HG03196 (cell line): ENCODE data around the gene ARNT2.

Experiments used
- ATAC-seq: cut with Tn5 transposase; IDR thresholded peaks from one replicate; pipeline ENCODE4 v1.9.1; 2021; ENCODE audit not compliant: unreplicated experiment

Gene ARNT2

DNA sequence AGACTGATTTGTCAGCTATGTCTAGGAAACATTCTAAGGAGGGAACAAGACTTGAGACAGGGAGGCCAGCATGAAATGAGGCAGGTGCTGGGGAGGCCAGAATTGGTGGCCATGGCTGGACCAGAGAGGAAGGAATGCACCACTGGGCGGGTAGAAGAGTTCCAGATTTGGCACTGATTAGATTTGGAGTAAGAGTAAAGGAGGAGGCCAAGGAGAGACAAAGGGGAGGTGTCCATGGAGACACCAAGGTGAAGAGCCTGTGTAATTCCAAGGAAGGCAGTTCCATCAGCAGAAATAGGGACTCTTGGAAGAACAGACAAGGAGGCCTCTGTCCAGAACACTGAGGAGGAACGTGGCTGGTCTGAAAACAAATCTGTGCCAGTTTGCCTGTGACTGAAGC, 1.8 kb downstream of the ARNT2 start:
- no peak for ATAC-seq

GRCh38 chr15:80411788-80412288, 7.7 kb downstream of the ARNT2 start:
- ATAC-seq = no peak

GRCh38 chr15:80414546-80415357, 10.6 kb downstream of the ARNT2 start:
- no peak for ATAC-seq

DNA sequence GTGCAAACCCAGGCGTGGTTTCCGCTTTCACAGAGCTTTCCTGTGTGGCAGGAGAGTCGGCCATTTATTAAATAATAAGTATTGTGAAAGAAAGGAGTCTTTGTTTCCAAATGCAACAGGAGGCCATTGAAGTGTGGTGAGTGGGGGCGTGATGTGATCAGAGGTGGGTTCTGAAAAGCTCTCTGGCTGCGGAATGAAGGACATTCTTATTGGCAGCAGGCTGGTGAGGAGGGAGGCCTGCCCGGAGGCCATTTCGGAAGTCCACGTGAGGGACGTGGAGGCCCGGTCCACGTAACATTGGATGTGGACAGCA, 11.1 kb downstream of the ARNT2 start:
- ATAC-seq = no peak

DNA sequence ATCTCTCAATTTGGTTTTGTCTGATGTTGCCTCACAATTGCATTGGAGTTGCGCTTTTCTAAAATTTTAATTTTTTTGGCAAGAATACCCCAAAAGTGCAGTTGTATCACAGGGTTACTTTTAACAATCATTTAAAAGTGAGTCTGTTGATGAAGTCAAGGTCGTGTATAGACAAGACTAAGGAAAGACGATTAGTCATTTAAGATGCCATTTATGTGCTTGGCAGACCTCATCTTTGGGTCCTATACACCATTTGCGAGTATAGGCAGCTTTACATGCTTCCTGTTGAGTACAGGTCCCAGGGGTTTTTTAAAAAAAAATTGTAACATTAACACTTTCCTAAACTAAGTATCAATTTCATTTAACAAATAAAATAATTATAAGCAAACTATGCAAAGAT, 12.5 kb downstream of the ARNT2 start:
- no peak for ATAC-seq

DNA sequence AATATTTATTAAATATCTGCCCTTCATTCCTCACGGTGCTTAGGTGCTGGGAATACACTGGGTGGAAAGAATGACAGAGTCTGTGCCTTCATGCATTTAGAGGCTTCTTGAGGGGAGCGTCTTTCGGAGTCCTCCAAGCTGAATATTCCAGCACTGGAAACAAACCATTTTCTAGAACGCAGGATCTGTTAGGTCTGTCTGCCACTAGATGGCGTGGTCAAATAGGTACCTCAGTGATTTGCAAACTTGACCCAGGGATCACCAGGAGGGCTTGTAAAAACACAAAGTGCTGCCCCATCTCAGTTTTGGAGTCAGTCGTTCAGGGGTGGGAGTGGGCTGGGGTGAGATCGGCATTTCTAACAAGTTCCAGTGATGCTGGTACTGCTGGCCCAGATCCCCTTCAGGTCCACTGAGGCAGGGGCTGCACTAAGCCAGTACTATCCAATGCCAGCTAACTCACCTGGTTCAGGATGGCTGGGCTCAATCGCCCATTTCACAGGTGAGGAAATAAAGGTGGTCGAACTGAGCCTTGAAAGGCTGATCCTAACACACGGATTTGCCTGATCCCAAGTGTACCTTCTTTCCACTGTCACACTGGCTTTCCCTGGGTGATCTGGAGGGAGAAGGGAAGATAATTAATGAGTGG, 14.8 kb downstream of the ARNT2 start:
- ATAC-seq = no peak

GRCh38 chr15:80419546-80419945, 15.4 kb downstream of the ARNT2 start:
- ATAC-seq = no peak

DNA sequence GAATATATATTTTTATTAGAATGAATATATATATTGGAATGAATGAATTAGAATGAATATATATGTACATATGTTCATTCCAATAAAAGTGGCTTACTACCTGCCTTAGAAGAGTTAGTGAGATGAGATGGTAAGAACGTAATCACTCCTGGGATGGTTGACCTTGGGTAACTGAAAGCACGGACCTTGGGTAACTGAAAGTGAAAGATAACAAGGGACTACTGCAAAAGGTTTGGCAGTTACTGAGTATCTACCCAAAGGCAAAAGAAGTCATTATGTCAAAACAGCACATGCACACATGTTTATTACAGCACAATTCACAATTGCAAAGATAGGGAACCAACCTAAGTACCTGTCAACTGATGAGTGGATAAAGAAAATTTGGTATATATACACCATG, 16.5 kb downstream of the ARNT2 start:
- ATAC-seq = no peak

GRCh38 chr15:80423215-80423614, 19.0 kb downstream of the ARNT2 start:
- ATAC-seq = no peak

- no peak for ATAC-seq
Measured at GRCh38 chr15:80424381-80424780, 20.2 kb downstream of the ARNT2 start.

GRCh38 chr15:80426316-80426715, 22.1 kb downstream of the ARNT2 start:
- ATAC-seq = no peak

DNA sequence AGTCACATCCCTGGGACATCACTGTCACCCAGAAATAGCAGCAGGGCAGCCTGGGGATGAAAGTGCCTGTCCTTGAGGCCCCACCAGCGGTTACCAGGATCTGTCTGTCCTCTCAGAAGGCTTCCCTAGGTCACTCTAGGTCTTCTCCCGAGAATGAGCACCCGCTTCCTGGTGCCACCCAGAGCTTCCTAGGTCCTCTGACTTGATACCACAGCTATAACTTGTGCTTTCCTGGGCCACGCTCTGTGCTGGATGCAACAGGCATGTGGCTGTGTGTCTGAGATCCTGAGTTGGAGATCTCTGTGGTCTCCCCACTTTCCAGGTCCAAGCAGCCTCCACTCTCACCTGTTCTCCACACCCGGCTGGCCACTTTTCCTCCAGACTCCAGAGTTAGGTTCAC, 25.8 kb downstream of the ARNT2 start:
- ATAC-seq = no peak

GRCh38 chr15:80431635-80432344, 27.6 kb downstream of the ARNT2 start:
- ATAC-seq = no peak

GRCh38 chr15:80432345-80432702, 28.1 kb downstream of the ARNT2 start:
- ATAC-seq = no peak

GRCh38 chr15:80433836-80434235, 29.7 kb downstream of the ARNT2 start:
- ATAC-seq = no peak

DNA sequence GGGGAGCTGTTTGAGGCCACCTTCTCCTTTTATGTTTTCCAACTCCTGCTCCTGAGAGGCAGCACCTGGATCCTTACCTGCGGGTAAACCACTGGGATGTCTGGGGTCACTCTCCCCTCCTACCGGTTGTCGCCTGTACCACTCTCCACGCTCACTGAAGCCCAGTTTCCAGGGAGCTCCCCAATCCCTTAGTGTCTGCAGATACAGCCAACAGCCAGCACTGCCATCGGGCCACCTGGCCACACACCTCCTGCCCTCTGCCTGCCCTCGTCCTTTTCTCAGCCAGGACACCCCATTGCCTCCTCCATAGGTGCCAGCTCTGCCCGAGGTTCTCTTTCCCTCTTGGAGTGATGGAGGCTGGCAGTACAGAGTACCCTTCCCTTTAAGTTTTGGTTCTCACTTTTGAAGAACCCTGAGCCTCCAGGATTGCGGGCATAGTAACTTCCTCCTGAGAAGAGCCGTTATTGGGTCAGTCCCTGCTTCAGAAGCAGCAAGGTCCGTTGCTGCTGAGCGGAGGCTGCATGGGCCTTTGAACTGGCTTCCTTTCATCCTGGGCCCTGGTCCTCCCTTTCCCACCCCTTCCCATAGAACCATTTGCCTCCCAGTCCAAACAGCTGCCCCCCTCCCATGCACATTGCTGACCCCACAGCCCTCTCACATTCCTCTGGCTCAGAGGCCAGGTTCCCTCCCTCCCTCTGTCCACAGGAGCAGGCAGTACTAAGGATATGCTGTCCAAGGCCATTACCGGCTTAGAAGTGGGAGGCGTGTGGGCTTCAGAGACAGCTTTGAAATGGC, 30.9 kb downstream of the ARNT2 start:
- ATAC-seq = no peak

DNA sequence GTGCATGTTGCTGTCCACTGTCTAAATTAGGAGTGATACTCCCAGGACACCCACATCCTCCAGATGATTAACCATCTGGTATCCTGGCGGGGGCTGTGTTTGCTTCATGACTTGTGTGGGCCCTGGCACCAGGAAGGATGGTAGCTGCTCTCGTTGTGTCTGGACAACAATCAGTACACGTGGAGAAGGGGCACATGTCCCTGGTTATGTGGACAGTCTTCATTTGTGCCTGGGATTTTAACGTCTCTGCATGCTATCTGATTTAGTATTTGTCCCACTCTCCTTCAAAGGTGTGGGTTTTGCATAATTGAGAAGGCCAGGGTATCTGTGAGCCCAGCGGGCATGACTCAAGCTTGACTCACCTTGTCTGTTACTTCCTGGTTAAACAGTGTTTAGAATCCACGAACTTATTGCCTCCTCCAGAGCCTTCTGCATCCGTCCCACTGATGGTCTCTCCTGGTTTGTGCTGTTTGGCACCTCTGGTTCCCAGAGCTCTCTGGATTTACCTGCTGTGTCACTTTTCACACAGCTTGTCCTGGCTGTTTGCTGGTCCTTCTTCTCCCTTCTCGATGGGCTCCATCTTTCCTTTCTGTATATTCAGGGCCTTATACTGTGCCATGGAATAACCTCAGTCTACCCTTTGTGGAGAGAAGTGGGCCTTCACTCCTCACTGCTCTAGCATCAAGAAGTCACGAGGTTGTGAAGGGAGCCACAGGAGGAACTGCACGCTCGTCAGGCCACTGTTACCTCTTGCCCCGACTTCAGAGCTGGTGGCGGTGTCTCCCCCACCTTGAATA, 32.5 kb downstream of the ARNT2 start:
- no peak for ATAC-seq

GRCh38 chr15:80437334-80437891, 33.2 kb downstream of the ARNT2 start:
- ATAC-seq = no peak

DNA sequence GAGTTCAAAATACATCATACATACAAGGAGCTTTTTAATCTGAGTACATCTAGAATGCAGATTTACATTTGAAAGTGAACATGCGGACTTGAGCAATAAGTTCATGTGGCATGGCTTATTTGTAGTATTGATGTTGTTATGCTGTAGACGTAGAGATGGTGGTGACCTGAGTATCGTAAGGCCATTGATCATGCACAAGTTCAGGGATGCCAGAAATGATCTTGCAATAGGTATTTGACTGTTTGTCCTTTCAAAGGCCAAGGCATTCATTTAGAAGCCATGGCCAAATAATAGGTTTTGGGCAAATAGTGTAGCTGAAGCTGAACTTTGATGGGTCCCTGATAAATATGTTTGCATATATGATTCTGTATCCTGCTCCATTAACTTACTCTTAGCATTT, 35.0 kb downstream of the ARNT2 start:
- no peak for ATAC-seq

DNA sequence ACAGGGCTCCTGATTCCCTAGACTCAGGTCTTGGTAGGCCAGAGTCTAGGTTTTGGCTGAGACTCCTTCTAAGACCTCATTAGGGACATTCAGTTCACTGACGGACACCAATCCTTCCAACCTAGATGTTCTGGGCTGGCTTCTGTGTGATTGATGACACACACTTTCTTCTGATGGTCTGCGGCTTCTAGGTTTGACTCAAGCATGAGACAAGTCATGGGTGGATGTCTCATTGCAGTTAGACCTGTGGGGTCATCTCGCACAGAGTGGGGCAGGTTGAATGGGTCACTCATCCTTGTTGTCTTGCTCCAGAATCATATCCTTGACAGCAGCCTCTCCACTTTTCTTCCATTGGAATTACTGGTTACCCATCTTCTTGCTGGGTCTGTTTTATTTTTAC, 35.8 kb downstream of the ARNT2 start:
- ATAC-seq = no peak
